Fibroblast of mammary gland (primary cell): Measurements from ENCODE around the gene SLC35F3.

Experiments
- DNase-seq: peaks from one replicate; pipeline ENCODE4 v3.0.0-alpha.2; 2010; ENCODE audit warnings: low read depth
- H3K4me3 ChIP-seq: 2 replicates; pipeline ENCODE4 v1.5.1; 2011; ENCODE audit warnings: low read depth, mild to moderate bottlenecking, low read length, moderate library complexity; ENCODE audit not compliant: control insufficient read depth
- CTCF ChIP-seq: conservative IDR thresholded peaks from 2 replicates; pipeline ENCODE4 v1.5.1; 2011; ENCODE audit warnings: low read depth, low read length, inconsistent platforms; ENCODE audit not compliant: control insufficient read depth, insufficient read depth

Gene SLC35F3

GRCh38 chr1:234234199-234234598, 329.7 kb downstream of the SLC35F3 start:
- TF ChIP-seq CTCF, result no peak
- no peak overlapping the region for H3K4me3 ChIP-seq
- DNase-seq, result no peak

- no peak for DNase-seq
- H3K4me3 ChIP-seq, result no peak overlapping the region
- no peak for TF ChIP-seq CTCF
Observed at GRCh38 chr1:234235434-234235881, 331.0 kb downstream of the SLC35F3 start.

- no peak for DNase-seq
- H3K4me3 ChIP-seq, result no peak overlapping the region
- TF ChIP-seq CTCF, result no peak
Observed at GRCh38 chr1:234237393-234237792, 332.9 kb downstream of the SLC35F3 start.

- no peak for DNase-seq
- H3K4me3 ChIP-seq, result no peak overlapping the region
- TF ChIP-seq CTCF, result no peak
Observed at GRCh38 chr1:234238060-234238459, 333.6 kb downstream of the SLC35F3 start.

GRCh38 chr1:234239515-234239914, 335.0 kb downstream of the SLC35F3 start:
- no peak for DNase-seq
- H3K4me3 ChIP-seq, result no peak overlapping the region
- no peak for TF ChIP-seq CTCF

- no peak for TF ChIP-seq CTCF
- DNase-seq, result no peak
- H3K4me3 ChIP-seq, result no peak overlapping the region
Observed at GRCh38 chr1:234239936-234240335, 335.5 kb downstream of the SLC35F3 start.

GRCh38 chr1:234240680-234241079, 336.2 kb downstream of the SLC35F3 start:
- no peak overlapping the region for H3K4me3 ChIP-seq
- TF ChIP-seq CTCF, result no peak
- no peak for DNase-seq
